IMR-90 (cell line): ENCODE measurements around the gene ZBTB45. TPM values are rescaled to one million over a fixed set of nuclear protein-coding genes. Genes with fewer than 3 reads are reported as not detected.

Experiments
- ATAC-seq: fragments of 200-7000 bp; cut with Tn5 transposase; 2 replicates; pipeline ENCODE4 v1.9.1; 2020; ENCODE audit warnings: low read depth, mild to moderate bottlenecking, moderate library complexity
- BruUV-seq: library from RNA; stranded (reverse); fragments of 400-500 nt; replicated peaks from 2 replicates; lab custom pipeline; 2021; lab: Mats Ljungman, UMichigan
- CTCF ChIA-PET: fragments of 300-600 bp; formaldehyde crosslinking; extraction: SDS; loops from one replicate; lab custom pipeline; 2021; ENCODE audit warnings: antibody characterized with exemption; lab: Yijun Ruan, JAX
- POLR2A ChIA-PET: fragments of 300-600 bp; sonication (Branson Sonifier 250); formaldehyde crosslinking; loops from one replicate; lab custom pipeline; 2022; ENCODE audit warnings: antibody characterized with exemption; ENCODE audit not compliant: unreplicated experiment; lab: Charles Lee
- DNase-seq: peaks from one replicate; pipeline ENCODE4 v3.0.0; 2013
- H2AFZ ChIP-seq: replicated peaks from 2 replicates; pipeline ENCODE3; 2013; ENCODE audit warnings: low read length, mild to moderate bottlenecking; ENCODE audit not compliant: poor library complexity
- H2AK5ac ChIP-seq: 2 replicates; pipeline ENCODE4 v1.6.1; 2013; ENCODE audit warnings: low read depth, low read length, inconsistent platforms
- H2AK9ac ChIP-seq: replicated peaks from 2 replicates; pipeline ENCODE3; 2013; ENCODE audit warnings: mild to moderate bottlenecking, low read depth, low read length, moderate library complexity; ENCODE audit not compliant: poor library complexity
- H2BK120ac ChIP-seq: 2 replicates; pipeline ENCODE4 v1.6.1; 2013; ENCODE audit warnings: low read depth, low read length, inconsistent platforms
- H2BK15ac ChIP-seq: 3 replicates; pipeline ENCODE4 v1.6.1; 2013; ENCODE audit warnings: low read depth, low read length, inconsistent platforms
- H2BK20ac ChIP-seq: 2 replicates; pipeline ENCODE4 v1.6.1; 2013; ENCODE audit warnings: low read depth, mild to moderate bottlenecking, inconsistent platforms, low read length, moderate library complexity
- H2BK5ac ChIP-seq: 2 replicates; pipeline ENCODE4 v1.6.1; 2013; ENCODE audit warnings: mild to moderate bottlenecking, low read depth, low read length, inconsistent platforms; ENCODE audit not compliant: poor library complexity, severe bottlenecking
- H3K14ac ChIP-seq: replicated peaks from 2 replicates; pipeline ENCODE4 v1.6.1; 2013; ENCODE audit warnings: low read depth, low read length, inconsistent platforms
- H3K18ac ChIP-seq: 2 replicates; pipeline ENCODE4 v1.6.1; 2013; ENCODE audit warnings: low read depth, low read length, control low read depth
- H3K23ac ChIP-seq: 2 replicates; pipeline ENCODE4 v1.6.1; 2013; ENCODE audit warnings: low read depth, low read length, inconsistent platforms
- H3K27ac ChIP-seq: 2 replicates; pipeline ENCODE4 v1.5.1; 2013; ENCODE audit warnings: mild to moderate bottlenecking, control low read depth, low read length; ENCODE audit not compliant: insufficient read depth
- H3K27me3 ChIP-seq: 2 replicates; pipeline ENCODE4 v1.6.1; 2013; ENCODE audit warnings: low read length; ENCODE audit not compliant: control insufficient read depth, insufficient read depth
- H3K36me3 ChIP-seq: 2 replicates; pipeline ENCODE4 v1.6.1; 2013; ENCODE audit warnings: low read length, mixed read lengths; ENCODE audit not compliant: control insufficient read depth, insufficient read depth
- H3K4ac ChIP-seq: 2 replicates; pipeline ENCODE4 v1.6.1; 2013; ENCODE audit warnings: low read depth, low read length, inconsistent platforms
- H3K4me1 ChIP-seq: 2 replicates; pipeline ENCODE4 v1.6.1; 2013; ENCODE audit warnings: low read length, mixed read lengths; ENCODE audit not compliant: control insufficient read depth, insufficient read depth
- H3K4me2 ChIP-seq: 2 replicates; pipeline ENCODE4 v1.6.1; 2013; ENCODE audit warnings: low read depth, mild to moderate bottlenecking, control low read depth, low read length, moderate library complexity
- H3K4me3 ChIP-seq: 2 replicates; pipeline ENCODE4 v1.5.1; 2013; ENCODE audit warnings: low read depth, mild to moderate bottlenecking, control low read depth, low read length, moderate library complexity; ENCODE audit not compliant: insufficient read depth
- H3K56ac ChIP-seq: 2 replicates; pipeline ENCODE4 v1.6.1; 2013; ENCODE audit warnings: low read length, inconsistent platforms; ENCODE audit not compliant: insufficient read depth; ENCODE audit errors: extremely low read depth
- H3K79me1 ChIP-seq, 2 experiments: 2 replicates each; pipeline ENCODE4 v1.6.1; 2013; ENCODE audit warnings: low read length in 2 of 2, inconsistent platforms in 1 of 2, low read depth in 1 of 2
- H3K9ac ChIP-seq: 2 replicates; pipeline ENCODE4 v1.6.1; 2013; ENCODE audit warnings: low read depth, low read length, control low read depth
- H3K9me1 ChIP-seq: 2 replicates; pipeline ENCODE4 v1.6.1; 2013; ENCODE audit warnings: low read length, inconsistent platforms; ENCODE audit not compliant: insufficient read depth
- H3K9me3 ChIP-seq: 2 replicates; pipeline ENCODE4 v1.6.1; 2013; ENCODE audit warnings: low read length; ENCODE audit not compliant: control insufficient read depth, insufficient read depth
- H4K20me1 ChIP-seq: 2 replicates; pipeline ENCODE4 v1.6.1; 2013; ENCODE audit warnings: low read length, inconsistent platforms; ENCODE audit not compliant: insufficient read depth
- H4K5ac ChIP-seq: 2 replicates; pipeline ENCODE4 v1.6.1; 2013; ENCODE audit warnings: mild to moderate bottlenecking, low read depth, low read length, control low read depth
- H4K8ac ChIP-seq, 2 experiments: 2 replicates each; pipeline ENCODE4 v1.6.1; 2013; ENCODE audit warnings: low read depth in 2 of 2, low read length in 2 of 2, control low read depth in 1 of 2, inconsistent platforms in 1 of 2
- H4K91ac ChIP-seq: 2 replicates; pipeline ENCODE4 v1.6.1; 2013; ENCODE audit warnings: low read depth, low read length, inconsistent platforms; ENCODE audit not compliant: insufficient read depth
- BHLHE40 ChIP-seq: fragments of 150-350 bp; IDR thresholded peaks from 2 replicates; pipeline ENCODE4 v1.6.1; 2016; ENCODE audit warnings: mild to moderate bottlenecking, low read depth, low read length
- CEBPB ChIP-seq: IDR thresholded peaks from 2 replicates; pipeline ENCODE4 v1.6.1; 2012; ENCODE audit warnings: low read depth, low read length, improper control_type of control experiment
- CHD1 ChIP-seq: IDR thresholded peaks from 2 replicates; pipeline ENCODE4 v1.6.1; 2012; ENCODE audit warnings: low read depth, low read length, improper control_type of control experiment
- CTCF ChIP-seq: conservative IDR thresholded peaks from 2 replicates; pipeline ENCODE4 v1.5.1; 2012; ENCODE audit warnings: mild to moderate bottlenecking, low read depth, low read length, improper control_type of control experiment
- ELK1 ChIP-seq: fragments of 150-350 bp; IDR thresholded peaks from 2 replicates; pipeline ENCODE4 v1.6.1; 2016; ENCODE audit warnings: low read depth, mild to moderate bottlenecking, low read length, moderate library complexity, borderline replicate concordance
- FOS ChIP-seq: fragments of 150-350 bp; IDR thresholded peaks from 2 replicates; pipeline ENCODE4 v1.6.1; 2016; ENCODE audit warnings: low read depth, low read length
- MAFK ChIP-seq: IDR thresholded peaks from 2 replicates; pipeline ENCODE4 v1.6.1; 2012; ENCODE audit warnings: low read depth, low read length, improper control_type of control experiment
- MAZ ChIP-seq: IDR thresholded peaks from 2 replicates; pipeline ENCODE4 v1.6.1; 2012; ENCODE audit warnings: low read depth, mild to moderate bottlenecking, low read length, improper control_type of control experiment, moderate library complexity, borderline replicate concordance
- MXI1 ChIP-seq: IDR thresholded peaks from 2 replicates; pipeline ENCODE4 v1.6.1; 2012; ENCODE audit warnings: low read depth, mild to moderate bottlenecking, low read length, moderate library complexity, borderline replicate concordance
- NFE2L2 ChIP-seq: fragments of 150-350 bp; IDR thresholded peaks from 2 replicates; pipeline ENCODE4 v1.6.1; 2016; ENCODE audit warnings: low read depth, mild to moderate bottlenecking, low read length
- POLR2A ChIP-seq: IDR thresholded peaks from 2 replicates; pipeline ENCODE4 v1.6.1; 2012; ENCODE audit warnings: mild to moderate bottlenecking, low read depth, low read length
- RCOR1 ChIP-seq: IDR thresholded peaks from 2 replicates; pipeline ENCODE4 v1.6.1; 2012; ENCODE audit warnings: mild to moderate bottlenecking, low read length, improper control_type of control experiment; ENCODE audit not compliant: insufficient replicate concordance
- RFX5 ChIP-seq: IDR thresholded peaks from 2 replicates; pipeline ENCODE4 v1.8.0; 2012; ENCODE audit warnings: low read depth, mild to moderate bottlenecking, low read length, moderate library complexity
- WGBS, 2 experiments: methylation state at CpG; one replicate each; pipeline versions ENCODE4 v1.1.5 to v1.1.7; 2013; ENCODE audit warnings: missing lambda C conversion rate in 2 of 2; ENCODE audit not compliant: insufficient read length in 1 of 2; ENCODE audit errors: extremely low coverage in 2 of 2; 5-methylcytosine and 5-hydroxymethylcytosine counted together
- dilution Hi-C: fragments of 300-500 bp; cut with HindIII; formaldehyde crosslinking; loops from one replicate; pipeline ENCODE4 v1.14.3; 2018; ENCODE audit warnings: low sequenced_read_pairs; ENCODE audit not compliant: unreplicated experiment
- in situ Hi-C: fragments of 300-500 bp; cut with MboI; formaldehyde crosslinking; loops from 3 replicates; pipeline ENCODE4 v1.14.3; 2019; ENCODE audit warnings: low sequenced_read_pairs, inconsistent platforms, mixed read lengths
- intact Hi-C: fragments of 100-400 bp; cut with micrococcal nuclease; formaldehyde crosslinking; loops from 2 replicates; pipeline ENCODE4 v1.10.0; 2022
- polyA plus RNA-seq, 3 experiments: library from polyadenylated mRNA; depleted of rRNA; stranded (reverse); fragments of >200 nt; gene quantifications; 2 replicates each; pipeline ENCODE4 v1.2.3, GENCODE V29; 2012; ENCODE audit warnings: low replicate concordance in 1 of 3
- total RNA-seq: library from RNA; depleted of rRNA; stranded (reverse); fragments of >200 nt; gene quantifications from 2 replicates; pipeline ENCODE4 v1.2.3, GENCODE V29; 2012
- TF ChIP-seq, protein P1 (sequence below): fragments of 150-350 bp; IDR thresholded peaks from 2 replicates; pipeline ENCODE4 v1.6.1; 2017; ENCODE audit warnings: mild to moderate bottlenecking, antibody characterized with exemption, low read length, low read depth

Gene ZBTB45
- total and polyA plus RNA-seq, 2 of the 4 experiments (the other 2 are of a cell fraction), result 1.4 to 9.7 TPM

- intact Hi-C loops (no loop called here), dilution Hi-C loops (no loop called here), in situ Hi-C loops (no loop called here)
- Histone ChIP-seq H3K9me1 (peaks cover 25% of the 10 kb centered on the region), H3K9me3 (no peaks in the 10 kb centered on the region), H3K4me3 (peak overlapping the region; percentile 40), H3K9ac (peak overlapping the region; percentile 59), H4K91ac (peak overlapping the region; percentile 69), H2BK120ac (no peak overlapping the region), H2BK5ac (peak overlapping the region; percentile 81), H3K14ac (peak overlapping the region; percentile 94), H3K27ac (peak overlapping the region; percentile 82), H3K36me3 (peaks cover 35% of the 10 kb centered on the region), H3K4me1 (peaks cover 22% of the 10 kb centered on the region), H3K18ac (peak overlapping the region; percentile 30; the same call in 1 of the 2 replicates), H4K8ac (peak overlapping the region; percentile 97 to 99), H2AK9ac (peak overlapping the region; percentile 100), H4K5ac (peak overlapping the region; percentile 80), H2AK5ac (peak overlapping the region; percentile 94), H3K4me2 (peak overlapping the region; percentile 80), H4K20me1 (peaks cover 28% of the 10 kb centered on the region), H3K23ac (peak overlapping the region; percentile 46; the same call in 1 of the 2 replicates), H3K56ac (peak overlapping the region; percentile 40; the same call in 1 of the 2 replicates), H3K4ac (peak overlapping the region; percentile 93), H2AFZ (peak overlapping the region; percentile 96), H2BK15ac (no peak overlapping the region), H3K79me1 (peaks cover 27 to 66% of the 10 kb centered on the region in 2 experiments), H2BK20ac (no peak overlapping the region), H3K27me3 (no peaks in the 10 kb centered on the region)
- no TSS peak for BruUV-seq
- DNase-seq, result no peak
- CTCF ChIA-PET, result no interaction called here
- TF ChIP-seq POLR2A (no peak), FOS (no peak), RFX5 (no peak), MXI1 (no peak), RCOR1 (no peak), CTCF (no peak), MAZ (no peak), NFE2L2 (no peak), CEBPB (no peak), BHLHE40 (no peak), MAFK (no peak), ELK1 (no peak), CHD1 (no peak)
- TF ChIP-seq, protein P1, sequence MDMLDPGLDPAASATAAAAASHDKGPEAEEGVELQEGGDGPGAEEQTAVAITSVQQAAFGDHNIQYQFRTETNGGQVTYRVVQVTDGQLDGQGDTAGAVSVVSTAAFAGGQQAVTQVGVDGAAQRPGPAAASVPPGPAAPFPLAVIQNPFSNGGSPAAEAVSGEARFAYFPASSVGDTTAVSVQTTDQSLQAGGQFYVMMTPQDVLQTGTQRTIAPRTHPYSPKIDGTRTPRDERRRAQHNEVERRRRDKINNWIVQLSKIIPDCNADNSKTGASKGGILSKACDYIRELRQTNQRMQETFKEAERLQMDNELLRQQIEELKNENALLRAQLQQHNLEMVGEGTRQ, result no peak
- POLR2A ChIA-PET, result no interaction called here
- WGBS, 2 experiments, result 22% methylated on average over 1 of the region's 4 CpGs; no CpG with 5 or more reads in 1 of the 2 experiments
- ATAC-seq, result no peak
Measured at GRCh38 chr19:58555369-58555885, 35.8 kb upstream of the ZBTB45 start.
